ENCODE data around the gene ULBP1.
"Not testable (repeated sequence)": the region's sequence is repeated elsewhere in the genome, so short reads cannot be mapped to it uniquely, and the experiment has no call there.

DNA sequence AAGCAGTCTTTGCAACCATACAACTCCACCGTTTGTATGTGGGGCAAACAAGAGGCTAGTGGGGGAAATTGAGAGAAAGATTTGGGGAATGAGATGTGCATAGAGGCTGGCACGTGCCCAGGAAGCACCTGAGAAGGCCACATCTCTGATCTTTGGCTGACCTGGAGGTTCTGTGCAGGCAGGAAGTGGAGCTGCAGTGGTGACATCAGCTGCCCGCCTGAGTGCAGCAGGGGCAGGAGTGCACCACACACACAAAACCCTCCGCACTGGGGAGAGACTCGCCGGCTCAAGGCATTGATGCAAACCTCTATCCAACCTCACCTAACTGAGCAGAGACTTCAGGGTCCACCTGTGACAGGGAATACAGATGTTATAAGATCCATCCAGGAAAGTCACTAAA, 10.7 kb downstream of the ULBP1 start:
- TF ChIP-seq, protein P1, sequence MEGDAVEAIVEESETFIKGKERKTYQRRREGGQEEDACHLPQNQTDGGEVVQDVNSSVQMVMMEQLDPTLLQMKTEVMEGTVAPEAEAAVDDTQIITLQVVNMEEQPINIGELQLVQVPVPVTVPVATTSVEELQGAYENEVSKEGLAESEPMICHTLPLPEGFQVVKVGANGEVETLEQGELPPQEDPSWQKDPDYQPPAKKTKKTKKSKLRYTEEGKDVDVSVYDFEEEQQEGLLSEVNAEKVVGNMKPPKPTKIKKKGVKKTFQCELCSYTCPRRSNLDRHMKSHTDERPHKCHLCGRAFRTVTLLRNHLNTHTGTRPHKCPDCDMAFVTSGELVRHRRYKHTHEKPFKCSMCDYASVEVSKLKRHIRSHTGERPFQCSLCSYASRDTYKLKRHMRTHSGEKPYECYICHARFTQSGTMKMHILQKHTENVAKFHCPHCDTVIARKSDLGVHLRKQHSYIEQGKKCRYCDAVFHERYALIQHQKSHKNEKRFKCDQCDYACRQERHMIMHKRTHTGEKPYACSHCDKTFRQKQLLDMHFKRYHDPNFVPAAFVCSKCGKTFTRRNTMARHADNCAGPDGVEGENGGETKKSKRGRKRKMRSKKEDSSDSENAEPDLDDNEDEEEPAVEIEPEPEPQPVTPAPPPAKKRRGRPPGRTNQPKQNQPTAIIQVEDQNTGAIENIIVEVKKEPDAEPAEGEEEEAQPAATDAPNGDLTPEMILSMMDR (IDR thresholded peaks at IDR 0.05) = not testable (repeated sequence)
- not testable (repeated sequence) for TF ChIP-seq POLR2A (IDR thresholded peaks at IDR 0.05)
